ENCODE results near the gene RABGGTB. TPM values are rescaled to one million over a fixed set of nuclear protein-coding genes. Genes with fewer than 3 reads are reported as not detected.

The RABGGTB gene
- polyA plus RNA-seq, 3 donors, result 6.5 to 84.2 (median 8.1) TPM

DNA sequence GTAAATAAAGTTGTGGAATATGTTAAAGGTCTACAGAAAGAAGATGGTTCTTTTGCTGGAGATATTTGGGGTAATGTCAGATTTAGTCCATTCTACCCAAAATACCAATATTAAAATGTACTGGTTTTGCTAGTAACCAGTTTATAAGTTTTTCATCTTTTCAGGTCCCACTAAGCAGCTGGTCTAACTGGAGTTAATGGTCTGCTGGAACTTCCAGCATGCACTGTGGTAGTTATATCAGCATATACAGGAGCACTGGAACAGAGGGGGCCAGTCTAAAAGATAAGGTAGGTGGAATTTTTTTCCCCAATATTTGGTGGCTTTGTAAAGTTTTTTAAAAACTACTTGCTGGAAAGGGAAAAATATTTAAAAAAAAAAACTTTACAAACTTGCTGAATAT lies 3.9 kb downstream of the RABGGTB start:
- no peak overlapping the region for H3K4me2 ChIP-seq (replicated peaks; ENCODE audit: extremely low read depth, low read length, poor library complexity, severe bottlenecking)
- TF ChIP-seq, protein P1, sequence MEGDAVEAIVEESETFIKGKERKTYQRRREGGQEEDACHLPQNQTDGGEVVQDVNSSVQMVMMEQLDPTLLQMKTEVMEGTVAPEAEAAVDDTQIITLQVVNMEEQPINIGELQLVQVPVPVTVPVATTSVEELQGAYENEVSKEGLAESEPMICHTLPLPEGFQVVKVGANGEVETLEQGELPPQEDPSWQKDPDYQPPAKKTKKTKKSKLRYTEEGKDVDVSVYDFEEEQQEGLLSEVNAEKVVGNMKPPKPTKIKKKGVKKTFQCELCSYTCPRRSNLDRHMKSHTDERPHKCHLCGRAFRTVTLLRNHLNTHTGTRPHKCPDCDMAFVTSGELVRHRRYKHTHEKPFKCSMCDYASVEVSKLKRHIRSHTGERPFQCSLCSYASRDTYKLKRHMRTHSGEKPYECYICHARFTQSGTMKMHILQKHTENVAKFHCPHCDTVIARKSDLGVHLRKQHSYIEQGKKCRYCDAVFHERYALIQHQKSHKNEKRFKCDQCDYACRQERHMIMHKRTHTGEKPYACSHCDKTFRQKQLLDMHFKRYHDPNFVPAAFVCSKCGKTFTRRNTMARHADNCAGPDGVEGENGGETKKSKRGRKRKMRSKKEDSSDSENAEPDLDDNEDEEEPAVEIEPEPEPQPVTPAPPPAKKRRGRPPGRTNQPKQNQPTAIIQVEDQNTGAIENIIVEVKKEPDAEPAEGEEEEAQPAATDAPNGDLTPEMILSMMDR (IDR thresholded peaks at IDR 0.05), result no peak
- Mint-ChIP-seq H3K9me3 (peaks cover 0 to 2% (median 0%) of the 10 kb centered on the region in 7 donors), H3K27ac (peak overlapping the region in 2 of 7 donors; percentile 46 to 75), H3K4me1 (peaks cover 51% of the 10 kb centered on the region), H3K36me3 (peaks cover 59 to 66% of the 10 kb centered on the region in 2 donors), H3K4me3 (no peak overlapping the region), H3K27me3 (ENCODE audit: low read depth in 3 of 3) (no peaks in the 10 kb centered on the region)
- H3K27ac ChIP-seq (ENCODE audit: low read depth in 1 of 2, low read length in 2 of 2), result peak overlapping the region in 1 of 2 donors; percentile 55
- H3K36me3 ChIP-seq (replicated peaks in 1 of 2; ENCODE audit: control insufficient read depth in 1 of 2, insufficient read depth in 2 of 2, low read length in 2 of 2), result peaks cover 59 to 71% of the 10 kb centered on the region in 2 donors
- H3K9me3 ChIP-seq (replicated peaks in 1 of 2; ENCODE audit: control insufficient read depth in 1 of 2, insufficient read depth in 1 of 2, low read length in 2 of 2), result no peaks in the 10 kb centered on the region
- intact Hi-C loops (cut with micrococcal nuclease), result loop anchor here (5.0 kb wide), 1 partner anchor 68 kb away; the partner anchor contains the start of gene ACADM (in 2 of the 2)
- no peak for DNase-seq
- H3K9ac ChIP-seq (ENCODE audit: insufficient read depth, low read length, poor library complexity, severe bottlenecking), result peak overlapping the region; percentile 12
- H3K27me3 ChIP-seq (ENCODE audit: control insufficient read depth in 2 of 2, insufficient read depth in 2 of 2, low read length in 2 of 2), result no peaks in the 10 kb centered on the region
- H3K4me3 ChIP-seq (replicated peaks in 1 of 3; ENCODE audit: low read depth in 2 of 3, low read length in 3 of 3), result peak overlapping the region in 1 of 3 experiments; percentile 2
- H2AFZ ChIP-seq (ENCODE audit: insufficient read depth, low read depth, low read length, poor library complexity, severe bottlenecking), result no peak overlapping the region
- H4K20me1 ChIP-seq (ENCODE audit: insufficient read depth, low read length), result peaks cover 77% of the 10 kb centered on the region
- peaks cover 37 to 51% of the 10 kb centered on the region in 2 donors for H3K4me1 ChIP-seq (ENCODE audit: control insufficient read depth in 1 of 2, insufficient read depth in 2 of 2, low read length in 2 of 2)
- H3K79me2 ChIP-seq (ENCODE audit: insufficient read depth, low read length), result peaks cover 67% of the 10 kb centered on the region

DNA sequence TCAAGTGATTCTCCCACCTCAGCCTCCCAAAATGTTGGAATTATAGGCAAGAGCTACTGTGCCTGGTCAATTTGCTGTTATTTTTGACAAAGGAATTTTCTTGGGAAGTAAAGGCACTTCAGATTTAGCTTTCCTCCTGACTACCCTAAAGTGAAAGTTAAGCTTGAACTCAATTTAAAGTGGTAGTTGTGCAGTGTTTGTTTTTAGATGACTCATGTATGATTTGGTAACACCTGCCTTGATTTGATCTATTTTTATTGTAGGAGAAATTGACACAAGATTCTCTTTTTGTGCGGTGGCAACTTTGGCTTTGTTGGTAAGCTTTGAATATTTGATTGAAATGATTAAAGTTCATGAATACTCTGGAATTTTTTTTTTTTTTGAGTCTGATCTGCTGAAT lies 5.0 kb downstream of the RABGGTB start:
- H2AFZ ChIP-seq (ENCODE audit: insufficient read depth, low read depth, low read length, poor library complexity, severe bottlenecking), result no peak overlapping the region
- peaks cover 69 to 81% of the 10 kb centered on the region in 2 donors for H3K36me3 ChIP-seq (replicated peaks in 1 of 2; ENCODE audit: control insufficient read depth in 1 of 2, insufficient read depth in 2 of 2, low read length in 2 of 2)
- Mint-ChIP-seq H3K27me3 (ENCODE audit: low read depth in 3 of 3) (no peaks in the 10 kb centered on the region), H3K4me1 (peaks cover 44% of the 10 kb centered on the region), H3K9me3 (peaks cover 0 to 2% (median 0%) of the 10 kb centered on the region in 7 donors), H3K36me3 (peaks cover 64 to 76% of the 10 kb centered on the region in 2 donors), H3K27ac (peak overlapping the region in 4 of 7 donors; percentile 19 to 65 (median 43)), H3K4me3 (no peak overlapping the region)
- intact Hi-C loops (cut with micrococcal nuclease), result no loop called here
- H3K4me1 ChIP-seq (ENCODE audit: control insufficient read depth in 1 of 2, insufficient read depth in 2 of 2, low read length in 2 of 2), result peaks cover 29 to 42% of the 10 kb centered on the region in 2 donors
- H3K27me3 ChIP-seq (ENCODE audit: control insufficient read depth in 2 of 2, insufficient read depth in 2 of 2, low read length in 2 of 2), result no peaks in the 10 kb centered on the region
- peaks cover 88% of the 10 kb centered on the region for H4K20me1 ChIP-seq (ENCODE audit: insufficient read depth, low read length)
- no peak for DNase-seq
- H3K9ac ChIP-seq (ENCODE audit: insufficient read depth, low read length, poor library complexity, severe bottlenecking), result no peak overlapping the region
- H3K79me2 ChIP-seq (ENCODE audit: insufficient read depth, low read length), result peaks cover 67% of the 10 kb centered on the region
- H3K27ac ChIP-seq (ENCODE audit: low read depth in 1 of 2, low read length in 2 of 2), result peak overlapping the region in 1 of 2 donors; percentile 55
- TF ChIP-seq, protein P1 (IDR thresholded peaks at IDR 0.05), result no peak
- H3K4me3 ChIP-seq (replicated peaks in 1 of 3; ENCODE audit: low read depth in 2 of 3, low read length in 3 of 3), result no peak overlapping the region
- H3K4me2 ChIP-seq (replicated peaks; ENCODE audit: extremely low read depth, low read length, poor library complexity, severe bottlenecking), result no peak overlapping the region
- H3K9me3 ChIP-seq (replicated peaks in 1 of 2; ENCODE audit: control insufficient read depth in 1 of 2, insufficient read depth in 1 of 2, low read length in 2 of 2), result no peaks in the 10 kb centered on the region
- WGBS (ENCODE audit: insufficient coverage), result 40% methylated on average over 1 of the region's 1 CpG
